ENCODE data around the gene PIH1D1.

Gene PIH1D1

GRCh38 chr19:49453757-49454240, 2.2 kb upstream of the PIH1D1 start (continued):
- TF ChIP-seq ZNF398 (tag by site-specific recombination; IDR thresholded peaks at IDR 0.05) (0 out of 2 replicates have a peak, but pooled peaks have one; percentile 13), HOXC10 (CRISPR knock-in tag; IDR thresholded peaks at IDR 0.05) (no peak), SP2 (tag by site-specific recombination; IDR thresholded peaks at IDR 0.05) (no peak), ZNF624 (tag by site-specific recombination; IDR thresholded peaks at IDR 0.05) (no peak), MZF1 (tag by site-specific recombination; IDR thresholded peaks at IDR 0.05; ENCODE audit: borderline replicate concordance) (no peak), ZNF155 (tag by site-specific recombination; IDR thresholded peaks at IDR 0.05) (no peak), SETDB1 (IDR thresholded peaks at IDR 0.05; ENCODE audit: insufficient read length, low read length) (no peak), ZBTB26 (tag by site-specific recombination; optimal IDR thresholded peaks at IDR 0.05) (no peak), ZNF335 (tag by site-specific recombination; conservative IDR thresholded peaks at IDR 0.05) (no peak), ZXDB (tag by site-specific recombination; IDR thresholded peaks at IDR 0.05) (no peak; the same call in 1 of the 2 replicates), ZNF76 (tag by site-specific recombination; IDR thresholded peaks at IDR 0.05; ENCODE audit: borderline replicate concordance, low read depth) (peak; percentile 91), SP7 (tag by site-specific recombination; IDR thresholded peaks at IDR 0.05) (no peak), PRDM1 (tag by site-specific recombination; IDR thresholded peaks at IDR 0.05) (no peak), ZNF175 (tag by site-specific recombination; IDR thresholded peaks at IDR 0.05) (no peak), ZNF274 (IDR thresholded peaks at IDR 0.05; ENCODE audit: low read length) (no peak), ZNF274 (tag by site-specific recombination; IDR thresholded peaks at IDR 0.05; ENCODE audit: borderline replicate concordance) (no peak), ZNF792 (tag by site-specific recombination; IDR thresholded peaks at IDR 0.05) (no peak), ZNF549 (tag by site-specific recombination; IDR thresholded peaks at IDR 0.05) (no peak), ZNF394 (tag by site-specific recombination; IDR thresholded peaks at IDR 0.05; ENCODE audit: borderline replicate concordance) (peak; percentile 1; the same call in 1 of the 2 replicates), ZNF449 (tag by site-specific recombination; IDR thresholded peaks at IDR 0.05) (no peak), ZEB2 (tag by site-specific recombination; IDR thresholded peaks at IDR 0.05) (no peak), ZNF645 (tag by site-specific recombination; IDR thresholded peaks at IDR 0.05) (no peak), ZSCAN18 (tag by site-specific recombination; IDR thresholded peaks at IDR 0.05) (no peak), ZNF292 (tag by site-specific recombination; IDR thresholded peaks at IDR 0.05; ENCODE audit: borderline replicate concordance, low read depth) (no peak), ZNF555 (tag by site-specific recombination; conservative IDR thresholded peaks at IDR 0.05) (no peak)
